Trophoblast cell (in vitro differentiated cells and primary cell): ENCODE data around the gene EFHD1.

Source experiments
- DNase-seq, 2 donors: peaks; one replicate each; pipeline ENCODE4 v3.0.0-alpha.2; 2016
- H2AFZ ChIP-seq: 2 replicates; pipeline ENCODE4 v1.6.1; 2013; ENCODE audit warnings: low read length, moderate library complexity, mild to moderate bottlenecking; ENCODE audit not compliant: insufficient read depth, poor library complexity
- H2AK5ac ChIP-seq: 2 replicates; pipeline ENCODE4 v1.6.1; 2013; ENCODE audit warnings: mild to moderate bottlenecking, low read length
- H2BK120ac ChIP-seq: 2 replicates; pipeline ENCODE4 v1.6.1; 2013; ENCODE audit warnings: low read length, mild to moderate bottlenecking, moderate library complexity; ENCODE audit not compliant: insufficient read depth, poor library complexity
- H2BK12ac ChIP-seq: 2 replicates; pipeline ENCODE4 v1.6.1; 2013; ENCODE audit warnings: mild to moderate bottlenecking, low read length, moderate library complexity
- H2BK5ac ChIP-seq: 2 replicates; pipeline ENCODE4 v1.6.1; 2013; ENCODE audit warnings: low read length, low read depth, moderate library complexity, mild to moderate bottlenecking; ENCODE audit not compliant: poor library complexity
- H3K14ac ChIP-seq: 2 replicates; pipeline ENCODE4 v1.6.1; 2013; ENCODE audit warnings: mild to moderate bottlenecking, low read length
- H3K18ac ChIP-seq: 2 replicates; pipeline ENCODE4 v1.6.1; 2013; ENCODE audit warnings: mild to moderate bottlenecking, low read length
- H3K23ac ChIP-seq: 2 replicates; pipeline ENCODE4 v1.6.1; 2013; ENCODE audit warnings: low read length
- H3K27ac ChIP-seq: 2 replicates; pipeline ENCODE4 v1.5.1; 2013; ENCODE audit warnings: low read depth, mild to moderate bottlenecking, inconsistent platforms, low read length, moderate library complexity
- H3K27me3 ChIP-seq: 2 replicates; pipeline ENCODE4 v1.6.1; 2013; ENCODE audit warnings: inconsistent platforms, mild to moderate bottlenecking, low read length, moderate library complexity; ENCODE audit not compliant: insufficient read depth
- H3K36me3 ChIP-seq, 2 experiments: 1 replicate in 1 of 2; 2 replicates in 1 of 2; pipeline ENCODE4 v1.6.1; 2013; ENCODE audit warnings: low read length in 2 of 2, mild to moderate bottlenecking in 2 of 2, moderate library complexity in 1 of 2; ENCODE audit not compliant: insufficient read depth in 2 of 2, control insufficient read depth in 1 of 2
- H3K4ac ChIP-seq: 2 replicates; pipeline ENCODE4 v1.6.1; 2013; ENCODE audit warnings: low read depth, mild to moderate bottlenecking, low read length, moderate library complexity
- H3K4me1 ChIP-seq, 2 experiments: 1 replicate in 1 of 2; 2 replicates in 1 of 2; pipeline ENCODE4 v1.6.1; 2013; ENCODE audit warnings: low read length in 2 of 2, mild to moderate bottlenecking in 2 of 2, moderate library complexity in 1 of 2; ENCODE audit not compliant: insufficient read depth in 2 of 2, control insufficient read depth in 1 of 2
- H3K4me2 ChIP-seq: 2 replicates; pipeline ENCODE4 v1.6.1; 2013; ENCODE audit warnings: inconsistent platforms, mild to moderate bottlenecking, low read length, moderate library complexity
- H3K4me3 ChIP-seq: 2 replicates; pipeline ENCODE4 v1.5.1; 2013; ENCODE audit warnings: mild to moderate bottlenecking, low read depth, low read length, inconsistent platforms
- H3K79me1 ChIP-seq: one replicate; pipeline ENCODE4 v1.6.1; 2013; ENCODE audit warnings: low read length
- H3K79me2 ChIP-seq: 2 replicates; pipeline ENCODE4 v1.6.1; 2013; ENCODE audit warnings: low read length, mild to moderate bottlenecking; ENCODE audit not compliant: control insufficient read depth, insufficient read depth, poor library complexity
- H3K9ac ChIP-seq: 2 replicates; pipeline ENCODE4 v1.6.1; 2013; ENCODE audit warnings: mild to moderate bottlenecking, low read length
- H3K9me3 ChIP-seq: 2 replicates; pipeline ENCODE4 v1.6.1; 2013; ENCODE audit warnings: low read depth, mild to moderate bottlenecking, control low read depth, inconsistent platforms, low read length; ENCODE audit not compliant: insufficient read depth
- H4K12ac ChIP-seq: 2 replicates; pipeline ENCODE4 v1.6.1; 2013; ENCODE audit warnings: low read depth, mild to moderate bottlenecking, low read length, moderate library complexity
- H4K8ac ChIP-seq: 2 replicates; pipeline ENCODE4 v1.6.1; 2013; ENCODE audit warnings: low read depth, mild to moderate bottlenecking, low read length, moderate library complexity
- H4K91ac ChIP-seq: one replicate; pipeline ENCODE4 v1.6.1; 2013; ENCODE audit warnings: low read depth, mild to moderate bottlenecking, low read length, moderate library complexity
- WGBS: extraction: QIAGEN DNeasy Blood & Tissue Kit; methylation state at CpG from one replicate; pipeline ENCODE4 v1.1.7; 2013; ENCODE audit warnings: missing lambda C conversion rate; ENCODE audit not compliant: insufficient read length, insufficient coverage; ENCODE audit errors: extremely low coverage; 5-methylcytosine and 5-hydroxymethylcytosine counted together

The EFHD1 gene

DNA sequence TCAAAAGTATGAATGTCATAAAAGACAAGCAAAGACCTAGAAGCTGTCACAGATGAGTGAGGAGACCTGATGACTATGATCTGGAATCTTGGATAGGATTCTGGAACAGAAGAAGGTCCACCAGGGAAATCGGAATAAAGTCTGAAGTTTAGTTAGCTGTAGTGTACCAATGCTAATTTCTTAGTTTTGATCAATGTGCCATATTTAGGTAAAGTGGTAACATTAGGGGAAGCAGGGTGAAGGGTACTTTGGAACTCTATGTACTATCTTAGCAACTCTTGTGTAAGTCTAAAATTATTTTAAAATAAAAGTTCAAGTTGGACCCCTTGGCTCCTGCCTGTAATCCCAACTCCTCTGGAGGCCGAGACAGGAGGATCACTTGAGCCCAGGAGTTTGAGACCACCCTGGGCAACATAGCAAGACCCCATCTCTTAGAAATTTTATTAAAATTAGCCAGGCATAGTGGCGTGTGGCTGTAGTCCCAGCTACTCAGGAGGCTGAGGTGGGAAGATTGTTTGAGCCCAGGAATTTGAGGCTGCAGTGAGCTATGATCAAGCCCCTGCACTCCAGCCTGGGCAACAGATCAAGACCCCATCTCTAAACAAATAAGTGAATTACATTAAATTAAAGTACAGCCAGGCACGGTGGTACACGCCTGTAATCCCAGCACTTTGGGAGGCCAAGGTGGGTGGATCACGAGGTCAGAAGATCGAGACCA is 35.9 kb upstream of the EFHD1 start:
- DNase-seq, result no peak
- Histone ChIP-seq H3K23ac (no peak overlapping the region), H3K4me2 (no peak overlapping the region), H2AFZ (no peak overlapping the region), H3K4ac (no peak overlapping the region), H4K12ac (no peak overlapping the region), H3K9ac (no peak overlapping the region), H3K27me3 (no peaks in the 10 kb centered on the region), H2BK5ac (no peak overlapping the region), H3K18ac (no peak overlapping the region), H2AK5ac (no peak overlapping the region), H2BK12ac (no peak overlapping the region), H3K36me3 (no peaks in the 10 kb centered on the region), H3K79me1 (no peaks in the 10 kb centered on the region), H4K8ac (no peak overlapping the region), H4K91ac (no peak overlapping the region), H3K27ac (no peak overlapping the region), H3K14ac (no peak overlapping the region), H3K79me2 (no peaks in the 10 kb centered on the region), H2BK120ac (no peak overlapping the region), H3K4me1 (peaks cover 0 to 4% of the 10 kb centered on the region in 2 experiments), H3K9me3 (no peaks in the 10 kb centered on the region), H3K4me3 (no peak overlapping the region)
- WGBS, result no CpG with 5 or more reads among the region's 7 CpGs

DNA sequence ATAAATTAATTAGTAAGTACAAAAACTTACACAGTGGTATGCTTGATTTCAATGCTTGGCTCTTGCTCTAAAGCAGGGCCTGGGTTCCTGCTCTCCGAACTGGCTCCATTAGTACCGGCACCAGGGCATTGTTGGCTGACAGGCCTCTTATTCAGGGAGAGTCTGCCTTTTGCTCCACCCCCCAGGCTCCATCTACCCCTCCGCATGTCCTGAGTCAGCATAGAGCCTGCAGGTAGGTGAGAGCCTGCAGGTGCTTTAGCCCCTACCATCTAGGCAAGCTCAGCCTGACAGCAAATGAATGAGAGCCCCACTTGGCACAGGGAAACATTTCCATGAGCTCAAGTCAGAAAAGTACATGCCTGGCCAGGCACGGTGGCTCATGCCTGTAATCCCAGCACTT is 35.1 kb upstream of the EFHD1 start:
- WGBS, result no CpG with 5 or more reads among the region's 4 CpGs
- H2BK12ac ChIP-seq, result no peak overlapping the region
- no peak overlapping the region for H3K4ac ChIP-seq
- H3K36me3 ChIP-seq, result no peaks in the 10 kb centered on the region
- no peak for DNase-seq
- H3K9me3 ChIP-seq, result no peaks in the 10 kb centered on the region
- no peaks in the 10 kb centered on the region for H3K27me3 ChIP-seq
- no peak overlapping the region for H4K12ac ChIP-seq
- H3K18ac ChIP-seq, result no peak overlapping the region
- H3K27ac ChIP-seq, result no peak overlapping the region
- H2BK120ac ChIP-seq, result no peak overlapping the region
- H3K4me2 ChIP-seq, result no peak overlapping the region
- H2AK5ac ChIP-seq, result no peak overlapping the region
- H3K23ac ChIP-seq, result no peak overlapping the region
- no peak overlapping the region for H4K91ac ChIP-seq
- no peaks in the 10 kb centered on the region for H3K79me2 ChIP-seq
- peaks cover 0 to 2% of the 10 kb centered on the region in 2 experiments for H3K4me1 ChIP-seq
- H3K79me1 ChIP-seq, result no peaks in the 10 kb centered on the region
- no peak overlapping the region for H2BK5ac ChIP-seq
- H3K14ac ChIP-seq, result no peak overlapping the region
- H4K8ac ChIP-seq, result no peak overlapping the region
- no peak overlapping the region for H2AFZ ChIP-seq
- H3K4me3 ChIP-seq, result no peak overlapping the region
- H3K9ac ChIP-seq, result no peak overlapping the region

DNA sequence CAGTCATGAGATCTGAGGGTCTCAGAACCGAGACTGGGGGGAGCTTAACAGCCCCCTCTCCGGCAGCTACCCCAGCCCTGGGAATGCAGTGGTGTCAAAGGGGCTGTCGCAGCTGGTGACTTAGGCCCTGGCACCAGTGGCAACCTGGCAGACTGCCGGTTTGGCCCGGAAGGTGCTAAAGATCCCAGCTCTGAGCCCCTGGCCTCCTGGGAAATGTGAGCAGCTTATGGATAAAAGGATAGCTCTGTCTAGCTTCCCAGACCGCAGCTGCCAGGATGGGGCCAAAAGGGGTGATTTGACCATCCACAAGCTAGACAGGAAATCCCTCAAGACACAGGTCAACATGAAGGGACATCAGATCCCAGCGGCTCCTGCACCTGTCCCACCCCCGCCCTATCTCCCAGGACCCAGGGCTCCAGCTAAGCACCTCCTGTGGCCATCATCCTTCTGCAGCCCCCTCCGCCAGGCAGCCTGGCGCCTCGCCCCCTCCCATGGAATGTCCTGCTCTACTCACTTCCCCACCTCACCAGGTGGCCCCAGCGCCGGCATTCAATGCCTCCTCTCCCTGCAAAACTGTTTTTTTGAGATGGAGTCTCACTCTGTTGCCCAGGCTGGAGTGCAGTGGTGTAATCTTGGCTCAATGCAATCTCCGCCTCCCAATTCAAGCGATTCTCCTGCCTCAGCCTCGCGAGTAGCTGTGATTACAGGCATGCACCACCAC is 33.2 kb upstream of the EFHD1 start:
- H3K14ac ChIP-seq, result no peak overlapping the region
- H3K4me1 ChIP-seq, result no peaks in the 10 kb centered on the region
- no CpG with 5 or more reads among the region's 17 CpGs for WGBS
- H2BK12ac ChIP-seq, result no peak overlapping the region
- no peaks in the 10 kb centered on the region for H3K27me3 ChIP-seq
- DNase-seq, result no peak
- H3K79me1 ChIP-seq, result no peaks in the 10 kb centered on the region
- no peak overlapping the region for H3K4ac ChIP-seq
- H3K36me3 ChIP-seq, result no peaks in the 10 kb centered on the region
- H3K18ac ChIP-seq, result no peak overlapping the region
- H3K9ac ChIP-seq, result no peak overlapping the region
- no peak overlapping the region for H2BK120ac ChIP-seq
- no peak overlapping the region for H4K8ac ChIP-seq
- no peak overlapping the region for H4K91ac ChIP-seq
- H3K23ac ChIP-seq, result no peak overlapping the region
- H4K12ac ChIP-seq, result no peak overlapping the region
- H3K4me2 ChIP-seq, result no peak overlapping the region
- no peak overlapping the region for H3K27ac ChIP-seq
- no peak overlapping the region for H2BK5ac ChIP-seq
- no peaks in the 10 kb centered on the region for H3K79me2 ChIP-seq
- no peak overlapping the region for H2AFZ ChIP-seq
- H2AK5ac ChIP-seq, result no peak overlapping the region
- H3K9me3 ChIP-seq, result no peaks in the 10 kb centered on the region
- H3K4me3 ChIP-seq, result no peak overlapping the region

DNA sequence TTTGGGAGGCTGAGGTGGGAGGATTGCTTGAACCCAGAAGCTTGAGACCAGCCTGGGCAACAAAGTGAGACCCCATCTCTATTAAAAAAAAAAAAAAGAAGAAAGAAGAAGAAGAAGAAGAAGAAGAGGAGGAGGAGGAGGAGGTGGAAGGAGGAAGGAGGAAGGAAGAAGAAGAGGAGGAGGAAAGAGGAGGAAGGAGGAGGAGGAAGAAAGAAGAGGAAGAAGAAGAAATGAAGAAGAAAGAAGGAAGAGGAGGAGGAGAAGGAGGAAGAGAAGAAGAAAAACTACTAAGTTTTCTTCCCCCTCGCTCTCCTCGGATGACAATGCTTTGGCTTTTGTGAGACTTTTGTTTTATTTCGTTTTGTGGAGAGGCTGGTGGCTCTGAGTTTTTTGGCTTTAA is 30.1 kb upstream of the EFHD1 start:
- Histone ChIP-seq H3K9ac (no peak overlapping the region), H3K23ac (no peak overlapping the region)
- no peak for DNase-seq

More for the DNA sequence above, 30.1 kb upstream of the EFHD1 start:
- peaks cover 0 to 2% of the 10 kb centered on the region in 2 experiments for H3K4me1 ChIP-seq
- H3K18ac ChIP-seq, result no peak overlapping the region
- no peak overlapping the region for H3K4me2 ChIP-seq
- H3K27me3 ChIP-seq, result no peaks in the 10 kb centered on the region
- WGBS, result no CpG with 5 or more reads among the region's 3 CpGs
- no peak overlapping the region for H4K91ac ChIP-seq
- H2BK120ac ChIP-seq, result no peak overlapping the region
- peaks cover 2% of the 10 kb centered on the region for H3K79me1 ChIP-seq
- no peak overlapping the region for H3K14ac ChIP-seq
- no peaks in the 10 kb centered on the region for H3K9me3 ChIP-seq
- H2BK5ac ChIP-seq, result no peak overlapping the region
- no peak overlapping the region for H3K4ac ChIP-seq
- H3K36me3 ChIP-seq, result no peaks in the 10 kb centered on the region
- H3K4me3 ChIP-seq, result no peak overlapping the region
- H2AK5ac ChIP-seq, result no peak overlapping the region
- no peak overlapping the region for H4K12ac ChIP-seq
- no peak overlapping the region for H2AFZ ChIP-seq
- no peak overlapping the region for H4K8ac ChIP-seq
- no peak overlapping the region for H3K27ac ChIP-seq
- no peak overlapping the region for H2BK12ac ChIP-seq
- no peaks in the 10 kb centered on the region for H3K79me2 ChIP-seq
